Stimulated activated CD4-positive, alpha-beta T cell treated with anti-CD3 and anti-CD28 coated beads, Interleukin-12 subunit alpha, Interleukin-12 subunit beta, amount 100 ng/mL, for 48 hours (primary cell): ENCODE data around the gene SRMS.
"Not testable (repeated sequence)": the region's sequence is repeated elsewhere in the genome, so short reads cannot be mapped to it uniquely, and the experiment has no call there.

ENCODE experiments used
- DNase-seq, 3 donors: peaks; one replicate each; pipeline ENCODE4 v3.0.0-alpha.2; 2020; ENCODE audit warnings: low read depth in 2 of 3, low spot score in 1 of 3

Gene SRMS

GRCh38 chr20:63579017-63579694 is 31.6 kb upstream of the SRMS start:
- no peak for DNase-seq

GRCh38 chr20:63578224-63579016 is 30.9 kb upstream of the SRMS start:
- DNase-seq = no peak

GRCh38 chr20:63577317-63577894 is 29.9 kb upstream of the SRMS start:
- no peak for DNase-seq

- DNase-seq = no peak
These were observed 28.8 kb upstream of the SRMS start for GRCh38 chr20:63576311-63576710.

GRCh38 chr20:63574829-63575743 is 27.5 kb upstream of the SRMS start:
- DNase-seq = no peak

GRCh38 chr20:63574156-63574828 is 26.7 kb upstream of the SRMS start, which contains the start of gene HELZ2:
Gene HELZ2, minus strand, starts transcription at chr20:63574239. Its CDS starts 1,854 bp downstream, at chr20:63572385.
- DNase-seq = peak in 1 of 3 donors; percentile 39

GRCh38 chr20:63573647-63574131 is 26.1 kb upstream of the SRMS start:
- DNase-seq = no peak

- no peak for DNase-seq
These were observed 25.5 kb upstream of the SRMS start for GRCh38 chr20:63572788-63573646.

- no peak for DNase-seq
These were observed 24.7 kb upstream of the SRMS start for GRCh38 chr20:63572071-63572787.

GRCh38 chr20:63571087-63571478 is 23.5 kb upstream of the SRMS start:
- DNase-seq = not testable (repeated sequence)

GRCh38 chr20:63570281-63571086 is 22.9 kb upstream of the SRMS start:
- DNase-seq = no peak

GRCh38 chr20:63568986-63569949 is 21.7 kb upstream of the SRMS start:
- DNase-seq = no peak

- DNase-seq = no peak
These were observed 20.8 kb upstream of the SRMS start for GRCh38 chr20:63568170-63568981.

- DNase-seq = peak in 2 of 3 donors; percentile 46 to 52
These were observed 20.0 kb upstream of the SRMS start for GRCh38 chr20:63567386-63568169.

- no peak for DNase-seq
These were observed 19.5 kb upstream of the SRMS start for GRCh38 chr20:63567136-63567385.
